T1000 (cell line): ENCODE measurements around the gene CATSPER3.

Experiments used
- DNase-seq: peaks from one replicate; lab custom pipeline; 2025; ENCODE audit warnings: mixed read lengths; lab: John Stamatoyannopoulos, UW

Gene CATSPER3

DNA sequence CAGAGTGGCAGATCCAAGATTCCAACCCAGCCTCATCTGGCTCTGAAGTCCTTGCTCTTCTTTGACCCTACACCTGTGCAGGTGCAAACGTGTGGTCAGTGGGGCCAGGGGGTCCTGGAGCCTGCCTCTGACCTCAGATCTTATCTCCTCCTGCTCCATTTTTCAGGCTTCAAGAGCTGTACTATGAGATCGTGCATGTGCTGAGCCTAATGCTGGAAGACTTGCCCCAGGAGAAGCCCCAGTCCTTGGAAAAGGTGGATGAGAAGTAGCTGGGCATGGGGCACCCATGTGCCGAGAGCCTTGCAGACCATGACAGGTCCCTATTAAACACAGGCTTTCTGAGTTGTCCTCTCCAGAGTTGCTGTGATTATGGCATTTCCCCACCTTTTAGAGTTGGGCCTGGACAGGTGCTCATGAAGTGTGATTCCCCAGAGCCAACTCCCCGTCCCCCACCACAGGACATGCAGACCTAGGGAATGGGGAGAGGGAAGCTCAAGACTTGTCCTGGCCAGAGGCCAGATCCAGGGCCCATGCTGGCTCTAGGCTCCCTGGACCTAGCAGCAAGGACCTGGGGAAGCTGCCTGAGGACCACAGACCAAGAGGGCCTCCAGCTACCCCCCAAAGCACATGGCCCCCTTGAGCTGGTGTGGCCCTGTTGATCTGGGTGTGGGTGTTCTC is 43.8 kb downstream of the CATSPER3 start:
- DNase-seq = no peak

DNA sequence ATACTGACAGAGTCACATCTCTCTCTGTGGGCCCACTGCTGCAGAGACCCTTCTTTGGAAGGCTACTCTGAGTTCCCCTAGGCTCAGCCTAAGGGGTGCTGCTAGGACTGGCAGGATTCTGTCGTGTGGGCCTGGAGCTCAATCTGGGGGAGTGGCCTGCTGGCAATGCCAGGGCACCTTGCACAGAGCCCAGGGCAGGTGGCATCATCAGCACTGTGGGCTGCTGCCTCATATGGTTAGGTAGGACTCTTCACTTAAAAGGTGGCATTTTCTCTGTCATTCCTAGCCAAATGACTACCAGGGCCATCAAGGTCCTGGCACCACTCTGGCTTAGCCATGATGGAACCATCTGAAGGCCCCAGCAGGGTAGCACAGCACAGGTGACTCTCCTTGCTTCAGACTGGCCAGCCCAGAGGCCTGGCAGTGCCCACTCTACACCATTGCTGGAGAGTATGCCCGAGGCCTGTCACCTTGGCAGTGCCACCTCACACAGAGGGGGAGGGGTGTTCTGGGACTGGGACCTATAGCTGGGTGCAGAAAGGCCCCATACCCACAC is 44.4 kb downstream of the CATSPER3 start:
- no peak for DNase-seq

DNA sequence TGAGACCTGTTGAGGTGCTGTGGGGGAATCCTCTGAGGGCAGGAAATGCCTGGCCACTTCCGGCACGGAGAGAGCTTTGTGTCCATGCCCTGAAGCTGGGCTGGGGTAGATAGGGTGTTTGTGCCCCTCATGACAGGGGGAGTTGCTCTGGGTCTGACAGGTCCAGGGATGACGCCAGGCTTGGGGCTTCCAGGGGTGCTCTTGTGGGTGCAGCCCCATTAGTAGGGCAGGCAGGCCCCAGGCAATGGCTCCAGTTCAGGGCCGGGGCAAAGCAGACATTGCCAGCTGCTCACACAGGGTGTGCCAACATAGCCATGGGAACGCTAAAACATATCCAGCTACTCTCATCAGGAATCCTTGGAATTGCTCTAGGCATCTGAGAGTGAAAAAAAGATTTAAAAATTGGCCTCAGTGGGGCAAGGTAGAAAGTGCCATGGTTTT is 45.3 kb downstream of the CATSPER3 start:
- DNase-seq = no peak

DNA sequence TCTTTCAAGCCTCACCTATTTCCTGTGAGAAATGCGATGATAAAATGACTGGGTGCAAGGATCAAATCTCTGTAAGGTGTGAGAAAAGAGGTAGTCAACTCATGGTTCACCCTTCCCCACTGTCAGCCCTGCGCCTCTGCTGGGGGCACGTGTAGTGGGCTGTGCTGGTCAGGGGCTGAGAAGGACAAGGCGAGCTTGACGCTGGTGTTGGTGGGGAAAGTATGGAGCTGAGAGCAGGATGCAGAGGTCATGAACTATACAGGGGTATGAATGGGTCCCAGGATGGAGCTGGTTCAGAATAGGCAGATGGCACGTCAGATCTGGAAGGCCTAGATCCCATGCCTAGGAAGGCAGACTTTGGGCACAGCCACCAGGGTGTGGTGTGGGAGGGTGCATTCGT is 45.7 kb downstream of the CATSPER3 start:
- DNase-seq = no peak

DNA sequence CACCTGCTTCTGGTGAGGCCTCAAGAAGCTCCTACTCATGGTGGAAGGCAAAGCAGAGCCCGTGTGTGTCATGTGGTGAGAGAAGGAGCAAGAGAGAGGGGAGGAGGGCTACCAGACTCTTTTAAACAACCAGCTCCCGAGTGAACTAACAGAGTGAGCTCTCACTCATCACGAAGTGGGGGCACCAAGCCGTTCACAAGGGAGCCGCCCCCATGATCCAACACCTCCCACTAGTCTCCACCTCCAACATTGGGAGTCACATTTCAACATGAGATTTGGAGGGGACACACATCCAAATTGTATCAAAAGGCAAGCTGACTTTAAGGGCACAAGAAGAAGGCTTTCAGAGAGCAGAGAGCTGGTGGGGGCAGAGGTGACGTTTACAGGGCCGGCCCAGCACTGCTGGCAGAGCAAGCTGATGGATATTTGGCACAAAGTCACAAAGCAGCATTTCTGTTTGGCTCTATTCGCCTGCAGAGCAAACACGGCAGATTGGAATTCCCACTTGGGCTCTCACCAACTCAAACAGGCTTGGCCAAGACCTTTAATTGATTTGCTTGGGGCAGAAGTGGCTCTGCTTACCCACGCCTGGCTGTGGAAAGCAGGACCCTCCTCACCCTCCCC is 46.4 kb downstream of the CATSPER3 start:
- DNase-seq = no peak

DNA sequence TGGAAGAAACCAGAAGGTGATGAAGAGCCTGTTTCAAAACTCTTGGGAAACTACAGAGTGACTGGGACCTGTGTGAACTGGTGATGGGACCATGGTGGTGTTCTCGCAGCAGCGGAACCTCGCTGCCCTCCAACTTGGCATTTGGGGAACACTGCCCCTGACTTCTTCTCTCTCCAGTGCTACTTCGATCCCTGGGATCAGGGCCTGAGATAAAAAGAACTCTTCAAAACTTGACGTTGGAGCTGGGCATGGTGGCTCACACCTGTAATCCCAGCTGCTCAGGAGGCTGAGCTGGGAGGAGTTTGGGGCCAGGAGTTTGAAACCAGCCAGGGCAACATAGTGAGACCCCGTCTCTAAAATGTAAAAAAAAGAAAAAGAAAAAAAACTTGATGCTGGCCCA is 48.2 kb downstream of the CATSPER3 start:
- no peak for DNase-seq

DNA sequence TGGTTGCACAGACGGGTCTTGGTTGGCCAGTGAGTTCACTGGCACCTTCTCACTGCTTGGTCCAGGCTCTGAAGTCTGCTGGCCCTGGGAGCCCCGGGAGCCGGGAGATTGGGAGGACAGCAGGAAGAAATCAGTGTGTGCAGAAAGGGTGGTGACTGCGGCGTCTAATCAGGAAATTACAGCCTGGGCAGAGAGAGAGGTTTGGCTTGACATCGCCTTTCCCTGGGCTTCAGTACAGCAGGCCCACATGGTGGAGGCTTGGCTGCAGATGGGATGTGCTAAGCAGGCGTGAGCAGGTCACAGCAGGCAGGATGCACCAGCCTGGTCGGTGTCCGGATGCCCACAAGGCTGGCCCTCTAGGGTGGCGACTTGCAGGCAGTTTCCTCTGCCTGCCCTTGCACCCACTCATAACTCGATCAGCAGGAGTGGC is 49.2 kb downstream of the CATSPER3 start:
- DNase-seq = no peak

DNA sequence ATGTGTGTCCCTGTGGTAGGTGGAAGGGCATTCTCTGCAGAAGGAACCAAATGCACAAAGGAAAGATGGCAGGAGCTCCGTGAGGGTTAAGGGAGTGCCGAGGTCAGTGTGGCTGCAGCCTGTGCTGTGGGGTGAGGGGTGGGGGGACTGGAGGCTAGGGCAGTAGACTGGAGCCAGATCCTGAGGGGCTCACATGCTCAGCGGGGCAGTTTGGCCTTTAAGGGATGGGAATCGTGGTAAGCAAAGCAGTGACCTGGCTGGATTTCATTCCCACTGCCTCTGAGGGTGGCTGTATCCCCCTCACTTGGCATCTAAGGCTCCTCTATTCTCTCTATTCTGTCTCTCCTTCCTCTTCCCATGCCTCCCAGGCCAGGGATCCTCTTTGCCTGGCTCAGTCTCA is 50.8 kb downstream of the CATSPER3 start:
- DNase-seq = no peak

DNA sequence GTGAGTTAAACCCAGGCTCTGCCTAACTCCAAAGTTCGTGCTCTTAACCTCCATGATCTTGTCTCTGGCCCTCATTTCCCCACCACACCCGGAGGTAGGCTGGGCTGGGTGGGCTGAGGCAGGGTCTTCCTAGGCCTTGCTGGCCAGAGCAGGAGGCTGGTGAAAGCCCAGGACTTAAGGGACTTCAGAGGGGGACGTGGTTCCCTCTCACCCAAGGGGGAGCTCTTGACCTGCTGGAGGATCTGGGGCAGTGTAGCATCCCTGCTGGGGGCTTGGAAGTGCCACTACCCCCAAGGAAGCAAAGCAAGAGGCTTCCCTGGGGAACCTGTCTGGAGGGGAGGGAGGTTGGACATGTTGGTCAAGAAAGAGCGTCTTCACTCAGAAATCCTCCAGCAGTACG is 51.6 kb downstream of the CATSPER3 start:
- no peak for DNase-seq

DNA sequence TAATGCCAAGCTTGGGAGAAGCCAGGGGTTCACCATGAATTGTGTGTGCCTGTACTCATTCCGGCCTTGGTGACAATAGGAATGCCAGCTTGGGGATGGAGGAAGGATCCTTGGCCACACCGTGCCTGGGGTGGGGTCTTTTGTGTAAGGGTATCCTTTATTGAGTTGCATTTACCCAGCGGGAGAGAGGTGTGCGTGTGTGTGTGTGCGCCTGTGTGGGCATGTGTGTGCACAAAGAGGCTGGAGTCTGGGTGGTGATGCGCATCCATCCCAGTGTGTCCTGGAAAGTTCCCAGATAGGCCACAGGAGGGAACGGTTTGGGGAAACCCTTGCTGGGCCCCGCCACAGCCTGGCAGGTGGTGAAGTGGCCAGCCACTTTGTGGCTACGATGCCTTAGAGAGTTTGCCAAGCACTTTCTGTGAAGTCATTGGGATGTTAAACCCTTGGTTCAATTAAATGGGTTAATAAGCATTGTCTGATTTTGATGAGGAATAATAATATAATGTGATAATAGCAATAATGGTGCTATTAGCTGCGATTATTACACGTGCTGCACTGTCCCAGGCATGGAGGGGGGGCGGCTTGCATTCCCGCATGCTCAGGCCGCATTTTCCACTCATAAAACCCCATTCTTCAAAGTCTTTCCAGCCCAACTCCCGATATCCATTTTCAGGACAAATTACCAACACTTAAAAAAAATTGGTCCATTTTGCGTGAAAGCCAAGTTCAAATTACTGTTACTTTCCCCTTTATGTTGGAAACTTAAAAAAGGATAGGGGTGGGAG is 52.6 kb downstream of the CATSPER3 start:
- DNase-seq = no peak

DNA sequence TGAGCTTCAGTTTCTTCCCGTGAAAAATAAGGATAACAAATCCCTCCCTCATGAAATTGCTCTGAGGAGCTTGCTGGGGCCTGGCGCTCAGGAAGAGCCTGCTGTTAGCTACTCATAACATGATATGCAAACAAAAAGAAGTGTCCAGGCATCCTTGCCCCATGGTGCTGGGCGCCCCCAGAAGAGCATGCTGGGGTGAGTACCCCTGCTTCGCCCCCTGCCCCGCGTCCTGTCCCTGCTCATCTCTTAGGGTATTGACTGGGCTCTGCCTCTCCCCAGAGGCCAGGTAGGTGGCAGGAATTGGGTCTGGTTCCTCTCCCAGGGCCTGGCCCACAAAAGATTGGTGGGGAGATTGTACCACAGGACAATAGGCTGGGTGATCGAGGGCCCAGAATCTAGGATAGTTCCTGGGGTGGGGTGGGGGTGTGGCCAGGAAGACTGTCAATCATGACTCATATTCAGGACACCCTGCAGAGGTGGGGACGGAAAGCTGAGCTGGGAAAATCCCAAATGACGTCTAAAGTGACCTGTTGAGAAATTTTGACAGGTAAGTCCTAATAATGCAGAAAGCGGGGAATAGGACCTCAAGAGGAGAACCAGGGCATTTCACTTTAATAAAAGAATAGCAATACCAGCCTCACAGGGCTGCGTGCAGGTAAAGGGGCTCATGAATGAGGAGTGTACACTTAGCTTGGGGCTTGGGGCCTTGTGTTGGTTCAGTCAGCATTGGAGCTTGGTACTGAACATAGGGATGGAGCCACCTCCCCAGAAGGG is 57.4 kb downstream of the CATSPER3 start:
- no peak for DNase-seq

DNA sequence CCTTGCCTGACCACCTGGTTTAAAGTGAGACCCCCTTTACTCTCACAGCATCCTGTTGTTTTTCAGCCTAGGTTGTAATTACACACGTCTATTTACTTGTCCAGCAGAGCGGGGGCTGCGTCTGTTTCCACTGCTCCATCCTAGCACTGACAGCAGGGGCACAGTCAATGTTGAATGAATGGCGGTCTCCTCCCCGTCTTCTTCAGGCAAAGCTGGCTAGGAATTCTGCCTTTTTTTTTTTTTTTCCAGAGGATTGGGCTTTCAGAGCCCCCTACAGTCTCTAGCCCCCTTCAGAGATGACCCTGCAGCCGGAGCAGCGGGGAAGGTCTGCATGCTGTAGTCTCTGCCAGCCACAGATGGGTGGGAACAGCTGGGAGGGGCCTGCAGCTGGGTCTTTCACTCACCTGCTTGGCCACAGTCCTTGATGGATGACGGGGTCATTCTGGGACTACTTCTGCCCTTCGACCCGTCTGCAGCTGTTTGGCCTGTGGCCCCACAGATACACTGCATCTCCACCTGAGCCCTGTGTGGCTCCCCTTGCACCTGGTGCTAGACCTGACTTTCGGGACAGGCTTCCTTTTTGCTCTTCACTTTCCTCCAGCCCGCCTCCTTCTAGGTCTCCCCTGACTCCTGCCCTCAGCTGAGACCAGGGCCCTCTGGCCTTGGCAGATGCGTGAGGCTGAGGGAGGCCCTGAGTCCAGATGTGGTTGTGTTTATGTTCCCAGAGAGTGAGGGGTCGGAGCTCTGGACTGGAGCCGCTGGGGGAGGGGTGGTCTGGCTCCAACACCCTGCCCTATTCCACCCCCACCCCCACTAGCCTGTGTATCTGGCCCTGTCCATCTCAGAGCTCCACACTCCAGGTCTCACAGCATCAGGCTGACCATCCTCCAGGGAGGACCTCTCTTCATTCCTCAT is 58.3 kb downstream of the CATSPER3 start:
- no peak for DNase-seq

DNA sequence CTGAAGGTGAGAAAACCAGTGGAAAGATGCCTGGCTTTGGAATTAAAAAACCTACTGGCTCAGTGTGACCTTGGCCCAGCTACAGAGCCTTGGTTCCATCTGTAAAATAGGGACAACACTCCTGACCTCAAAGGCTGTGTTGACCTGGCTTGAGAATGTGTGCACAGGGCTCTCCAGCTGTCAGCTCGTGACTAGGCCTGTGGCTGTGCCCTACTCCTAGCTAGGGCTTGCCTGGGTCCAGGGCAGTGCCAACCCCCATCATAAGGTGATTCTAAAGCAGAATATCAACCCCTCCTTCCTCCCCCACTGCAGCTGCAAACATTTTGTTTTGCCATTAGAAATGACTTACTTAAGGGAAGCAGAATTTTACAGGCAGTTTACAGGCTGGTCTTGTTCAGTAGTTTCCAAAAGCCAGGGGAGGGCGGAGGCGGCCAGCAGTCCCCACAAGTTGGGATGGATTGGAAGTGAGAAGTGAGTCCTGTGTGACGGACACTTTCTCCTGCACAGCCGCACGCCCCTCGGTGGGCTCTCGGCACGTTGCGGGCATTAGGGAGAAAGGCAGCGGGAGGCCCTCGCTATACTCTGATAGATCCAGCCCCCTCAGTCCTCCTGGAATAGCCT is 59.0 kb downstream of the CATSPER3 start:
- no peak for DNase-seq

DNA sequence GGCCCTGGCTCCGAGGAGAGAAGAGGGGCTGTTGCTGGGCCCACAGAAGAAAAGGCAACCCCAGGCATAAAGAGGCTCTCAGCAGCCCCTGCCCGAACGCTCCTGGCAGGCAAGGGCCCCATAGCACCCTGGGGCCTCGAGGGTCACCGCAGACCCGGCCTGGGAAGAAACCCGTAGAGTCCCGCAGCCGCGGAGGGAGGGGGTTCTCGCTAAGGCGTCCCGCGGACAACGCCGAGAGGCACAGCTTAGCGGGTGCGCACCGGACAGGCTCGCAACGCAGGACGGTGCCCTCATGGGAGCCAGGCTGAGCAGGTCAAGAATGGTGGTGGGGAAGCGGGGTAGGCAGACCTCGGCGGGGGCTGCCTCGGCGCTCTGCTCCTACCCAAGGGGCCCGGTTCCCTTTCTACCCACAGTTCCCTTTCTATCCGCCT is 59.6 kb downstream of the CATSPER3 start:
- DNase-seq = no peak

DNA sequence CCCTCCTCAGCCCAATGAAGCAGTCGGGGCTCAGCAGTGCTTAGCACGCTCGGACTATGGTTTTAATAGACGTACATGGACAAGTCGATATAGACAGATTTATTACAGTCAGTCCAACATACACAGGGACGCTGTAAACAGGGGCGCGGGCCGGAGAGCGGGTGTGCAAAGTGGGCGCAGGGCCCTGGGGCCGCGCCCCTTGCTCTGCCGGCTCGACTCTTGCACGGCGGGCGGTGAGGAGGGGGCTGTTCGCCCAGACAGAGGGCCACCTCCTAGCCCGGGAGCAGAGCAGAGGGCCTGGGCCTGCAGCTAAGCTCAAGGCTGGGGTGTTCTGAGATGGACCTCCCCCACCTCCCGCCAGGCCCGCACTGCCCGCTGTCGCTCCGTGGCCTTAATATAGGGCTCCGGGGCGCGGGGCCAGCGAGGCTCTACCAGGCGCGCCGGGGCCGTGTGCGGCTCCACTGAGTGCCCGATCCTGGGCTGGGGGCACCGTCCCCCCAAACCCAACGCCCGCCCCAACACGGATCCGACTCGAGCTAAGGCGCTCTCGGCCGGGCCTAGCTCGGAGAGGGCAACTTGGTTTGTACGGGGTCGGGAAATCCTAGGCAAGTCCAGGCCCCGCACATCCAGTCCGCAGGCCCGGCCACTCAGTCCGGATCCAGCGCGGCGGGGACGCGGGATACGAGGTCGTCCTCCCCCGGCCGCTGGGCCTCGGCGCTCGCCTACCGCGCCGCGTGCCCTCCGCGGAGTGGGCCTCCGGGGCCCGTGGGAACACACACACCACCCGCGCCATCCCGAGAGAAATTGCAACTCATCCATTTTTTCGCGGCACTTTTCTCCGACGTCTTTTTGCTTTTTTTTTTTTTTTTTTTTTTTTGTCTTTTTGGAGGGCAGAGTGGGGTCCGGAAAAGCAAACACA is 60.2 kb downstream of the CATSPER3 start:
- no peak for DNase-seq

DNA sequence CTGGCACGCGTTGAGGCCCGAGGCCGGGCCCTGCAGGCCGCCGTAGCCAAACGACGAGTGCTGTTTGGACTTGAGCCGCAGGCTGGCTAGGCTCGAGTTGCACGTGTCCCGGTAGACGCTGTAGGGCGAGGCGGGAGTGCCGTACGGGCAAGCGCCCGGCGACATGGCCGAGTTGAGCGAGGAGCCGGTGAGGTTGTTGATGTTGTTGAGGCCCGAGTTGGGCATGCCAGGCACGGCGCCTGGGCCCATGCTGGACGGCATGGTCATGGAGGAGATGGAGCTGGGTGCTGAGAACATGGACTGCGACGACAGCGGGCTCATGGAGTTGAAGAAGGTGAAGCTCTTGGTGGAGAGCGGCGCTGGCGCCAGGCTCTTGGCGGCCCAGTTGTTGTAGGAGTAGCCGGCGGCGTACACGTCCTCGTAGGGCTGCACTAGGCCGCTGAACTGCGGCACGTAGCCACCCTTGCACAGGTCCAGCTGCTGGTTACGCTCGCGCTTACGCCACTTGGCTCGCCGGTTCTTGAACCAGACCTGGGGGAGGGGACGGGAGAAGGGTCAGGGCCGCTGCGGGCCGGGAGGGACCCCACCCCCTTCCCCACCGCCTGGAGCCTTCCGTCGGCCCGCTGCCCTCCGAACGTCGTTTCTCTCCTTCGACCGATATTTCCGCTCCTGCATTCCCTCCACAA is 61.2 kb downstream of the CATSPER3 start:
- DNase-seq = no peak

DNA sequence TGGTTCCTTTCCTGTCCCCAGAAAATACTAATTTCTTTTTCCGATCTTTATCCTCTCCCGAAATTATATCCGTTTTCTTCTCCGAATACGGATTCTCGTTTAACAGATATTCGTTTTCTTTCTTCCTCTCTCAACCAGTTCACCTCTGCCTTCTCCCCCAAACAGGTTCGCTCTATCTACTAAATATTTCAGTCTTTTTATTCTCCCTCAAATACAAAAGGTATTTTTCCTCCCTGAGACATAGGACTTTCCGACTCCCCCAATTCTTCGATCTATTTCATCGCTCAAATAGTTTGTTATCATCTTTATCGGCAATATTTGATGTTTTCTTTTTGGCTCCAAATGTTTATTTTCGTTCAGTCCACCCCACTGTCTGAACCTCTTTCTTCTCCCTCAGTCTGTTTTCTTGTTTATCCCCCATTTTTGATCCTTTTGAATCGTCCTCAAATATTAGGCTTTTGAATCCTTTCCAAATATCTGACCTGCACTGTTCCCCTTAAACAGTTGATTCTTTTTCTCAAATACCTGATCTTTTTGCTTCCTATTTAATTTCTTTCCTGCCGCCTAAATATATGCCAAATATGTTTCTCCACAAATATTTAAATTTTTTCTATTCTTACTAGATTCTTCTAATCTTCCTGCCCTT is 61.9 kb downstream of the CATSPER3 start:
- DNase-seq = no peak
